IPS-18a (cell line): ENCODE results near the gene SLC2A4RG.

ENCODE experiments used
- H3K27ac ChIP-seq: one replicate; pipeline ENCODE4 v1.5.1; 2013; ENCODE audit warnings: low read length
- H3K27me3 ChIP-seq: one replicate; pipeline ENCODE4 v1.6.1; 2013; ENCODE audit warnings: mild to moderate bottlenecking, low read length; ENCODE audit not compliant: control insufficient read depth, insufficient read depth
- H3K36me3 ChIP-seq: one replicate; pipeline ENCODE4 v1.6.1; 2013; ENCODE audit warnings: low read depth, low read length; ENCODE audit not compliant: control insufficient read depth
- H3K4me1 ChIP-seq: one replicate; pipeline ENCODE4 v1.6.1; 2013; ENCODE audit warnings: low read depth, low read length; ENCODE audit not compliant: control insufficient read depth
- H3K4me3 ChIP-seq: one replicate; pipeline ENCODE4 v1.5.1; 2013; ENCODE audit warnings: low read length
- H3K9ac ChIP-seq: one replicate; pipeline ENCODE4 v1.6.1; 2013; ENCODE audit warnings: mild to moderate bottlenecking, low read length, moderate library complexity
- H3K9me3 ChIP-seq: one replicate; pipeline ENCODE4 v1.6.1; 2013; ENCODE audit warnings: low read depth, low read length; ENCODE audit not compliant: control insufficient read depth

Gene SLC2A4RG

DNA sequence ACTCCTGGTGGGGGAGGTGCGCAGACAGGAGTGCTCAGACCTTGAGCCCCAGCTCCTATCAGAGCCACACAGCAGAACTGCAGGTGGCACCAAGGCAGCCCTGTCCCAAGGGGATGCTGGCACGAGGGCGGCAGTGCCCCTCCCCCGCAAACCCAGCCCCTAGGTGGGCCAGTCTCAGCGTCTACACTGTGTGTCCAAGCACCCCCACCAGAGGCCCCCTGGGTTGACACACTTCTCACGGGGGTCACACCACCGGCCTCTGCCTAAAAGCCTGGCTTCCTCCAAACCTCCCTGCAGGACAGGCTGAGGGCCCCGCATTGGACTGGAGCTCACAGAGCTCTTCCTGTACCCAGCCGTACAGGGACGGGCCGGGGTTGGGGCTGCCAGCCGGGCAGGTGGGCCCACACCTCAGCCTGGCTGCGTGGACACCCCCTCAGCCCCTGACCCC is 8.1 kb downstream of the SLC2A4RG start:
- Histone ChIP-seq H3K36me3 (peaks cover 5% of the 10 kb centered on the region), H3K9me3 (no peaks in the 10 kb centered on the region), H3K9ac (no peak overlapping the region), H3K4me1 (no peaks in the 10 kb centered on the region), H3K27ac (no peak overlapping the region), H3K27me3 (no peaks in the 10 kb centered on the region), H3K4me3 (no peak overlapping the region)

DNA sequence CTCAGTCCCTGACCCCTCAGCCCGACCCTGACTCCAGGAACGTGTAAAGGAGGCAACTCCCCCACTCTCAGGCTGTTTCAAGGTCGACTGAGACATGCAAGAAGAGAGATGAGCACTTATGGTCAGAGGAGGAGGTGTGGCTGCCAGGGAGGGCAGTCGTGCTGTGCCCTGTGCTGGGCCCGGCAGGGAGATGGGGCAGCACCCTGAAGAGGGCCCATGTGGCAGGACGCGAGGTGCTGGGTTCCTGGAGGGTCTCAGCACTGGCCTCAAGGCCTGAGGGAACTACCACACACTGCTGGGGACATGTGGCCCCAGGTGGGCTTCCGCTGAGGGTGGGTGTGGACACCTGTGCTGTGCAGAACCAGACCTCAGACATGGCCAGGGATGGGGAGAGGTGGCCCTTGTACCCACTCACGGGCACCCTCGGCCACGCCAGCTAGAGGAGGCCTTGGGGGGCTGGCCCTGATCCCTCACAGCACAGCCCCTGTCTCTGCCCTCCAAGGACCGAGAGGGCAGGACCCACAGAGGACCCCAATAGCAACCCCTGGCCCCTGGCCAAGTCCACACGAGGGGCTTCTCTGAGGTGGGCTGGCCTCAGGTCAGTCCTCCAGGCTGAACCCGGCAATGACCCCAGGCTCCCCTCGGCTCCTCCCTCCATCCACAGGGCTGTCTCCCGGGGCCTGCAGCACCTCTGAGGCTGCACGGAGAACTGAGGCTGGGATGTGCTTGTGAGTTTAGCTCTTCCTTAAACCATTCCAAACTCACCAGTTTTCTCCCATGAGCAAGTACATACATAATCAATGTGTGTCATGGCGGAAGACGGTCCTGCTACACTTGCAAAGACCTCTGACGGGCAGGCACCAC is 8.7 kb downstream of the SLC2A4RG start:
- no peaks in the 10 kb centered on the region for H3K27me3 ChIP-seq
- H3K27ac ChIP-seq = no peak overlapping the region
- H3K9me3 ChIP-seq = no peaks in the 10 kb centered on the region
- no peak overlapping the region for H3K4me3 ChIP-seq
- H3K36me3 ChIP-seq = peaks cover 5% of the 10 kb centered on the region
- H3K9ac ChIP-seq = no peak overlapping the region
- H3K4me1 ChIP-seq = no peaks in the 10 kb centered on the region

DNA sequence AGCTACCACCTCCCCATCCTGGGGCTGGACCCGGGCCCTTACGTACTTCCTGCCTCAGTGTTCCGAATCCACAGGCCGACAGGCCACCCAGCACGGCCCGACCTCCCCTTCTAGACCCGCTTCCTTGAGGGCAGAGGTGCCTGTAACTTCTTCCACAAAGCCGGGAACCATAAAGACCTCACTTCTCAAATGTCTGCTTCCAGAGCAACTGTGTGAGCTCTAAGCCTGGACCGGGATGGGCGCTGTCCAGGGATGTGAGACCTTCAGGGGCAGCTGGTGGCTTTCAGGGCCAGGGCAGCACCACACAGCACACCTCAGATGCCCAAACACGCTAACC is 9.3 kb downstream of the SLC2A4RG start:
- Histone ChIP-seq H3K4me3 (no peak overlapping the region), H3K9ac (no peak overlapping the region), H3K27ac (no peak overlapping the region), H3K4me1 (no peaks in the 10 kb centered on the region), H3K27me3 (no peaks in the 10 kb centered on the region), H3K9me3 (no peaks in the 10 kb centered on the region), H3K36me3 (peaks cover under 1% of the 10 kb centered on the region)

DNA sequence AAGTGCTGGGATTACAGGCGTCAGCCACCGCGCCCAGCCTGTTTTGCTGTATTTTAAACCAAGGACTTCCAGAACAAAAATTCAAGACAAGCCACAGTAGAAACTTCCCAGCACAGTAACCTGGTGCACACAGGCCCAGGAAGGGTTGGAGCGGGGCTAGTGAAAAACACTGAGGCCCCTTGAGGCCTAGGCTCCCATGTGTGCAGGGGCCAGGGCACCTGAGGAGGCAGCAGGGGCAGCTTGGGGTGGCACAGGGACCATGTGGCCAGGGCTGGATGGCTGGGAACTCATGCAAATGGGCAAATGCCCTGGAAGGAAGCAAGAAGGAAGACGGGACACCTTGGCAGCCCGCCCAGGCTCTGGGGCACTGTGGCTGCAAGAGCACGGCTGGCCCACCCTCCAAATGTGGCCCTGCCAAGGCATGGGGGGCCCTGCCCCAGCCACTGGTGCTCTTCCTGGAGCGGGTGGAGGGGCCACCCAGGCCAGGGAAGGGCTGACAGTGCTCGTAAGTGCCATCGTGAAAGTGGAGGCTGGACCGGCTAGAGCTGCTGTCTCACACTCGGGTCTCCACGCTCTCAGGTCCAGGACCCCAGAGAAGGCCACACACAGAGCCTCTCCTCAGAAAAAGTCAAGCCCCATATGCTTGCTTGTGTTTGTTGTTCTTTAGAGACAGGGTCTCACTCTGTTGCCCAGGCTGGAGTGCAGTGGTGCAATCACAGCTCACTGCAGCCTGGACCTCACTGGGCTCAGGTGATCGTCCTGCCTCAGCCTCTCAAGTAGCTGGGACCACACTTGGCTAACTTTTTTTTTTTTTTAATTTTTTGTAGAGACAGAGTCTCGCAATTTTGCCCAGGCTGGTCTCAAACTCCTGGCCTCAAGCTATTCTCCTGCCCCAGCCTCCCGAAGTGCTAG is 10.3 kb downstream of the SLC2A4RG start:
- H3K27me3 ChIP-seq = no peaks in the 10 kb centered on the region
- H3K9ac ChIP-seq = no peak overlapping the region
- H3K27ac ChIP-seq = no peak overlapping the region
- no peak overlapping the region for H3K4me3 ChIP-seq
- H3K9me3 ChIP-seq = no peaks in the 10 kb centered on the region
- no peaks in the 10 kb centered on the region for H3K4me1 ChIP-seq
- H3K36me3 ChIP-seq = no peaks in the 10 kb centered on the region

DNA sequence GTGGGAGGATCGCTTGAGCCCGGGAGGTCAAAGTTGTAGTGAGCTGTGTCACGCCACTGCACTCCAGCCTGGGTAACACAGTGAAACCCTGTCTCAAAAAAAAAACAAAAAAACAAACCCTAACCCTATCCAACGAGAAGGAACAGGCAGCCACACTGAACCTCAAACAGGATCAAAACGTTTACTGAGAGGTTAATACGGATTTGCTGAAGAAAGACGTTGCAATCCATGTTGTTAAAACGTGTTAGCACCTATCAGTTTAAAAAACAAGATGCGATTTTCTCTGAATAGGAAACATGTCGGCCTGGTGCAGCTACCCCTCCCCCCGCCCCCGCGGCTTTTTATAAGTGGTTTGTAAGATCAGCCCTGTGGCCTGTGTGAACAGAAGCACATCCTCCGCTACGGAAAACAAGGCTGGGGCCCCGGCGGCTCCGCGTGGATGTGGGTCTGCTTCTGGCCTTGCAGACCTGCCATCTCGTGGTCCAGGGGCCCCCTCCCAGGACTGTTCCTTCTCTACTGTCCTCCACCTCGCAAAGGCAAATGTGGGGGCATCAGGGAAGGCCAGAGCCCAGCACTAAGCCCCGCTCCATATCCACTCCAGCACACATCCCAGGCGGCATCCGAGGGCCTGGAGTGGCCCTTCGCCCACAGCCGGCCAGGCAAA is 11.4 kb downstream of the SLC2A4RG start:
- H3K27ac ChIP-seq = no peak overlapping the region

DNA sequence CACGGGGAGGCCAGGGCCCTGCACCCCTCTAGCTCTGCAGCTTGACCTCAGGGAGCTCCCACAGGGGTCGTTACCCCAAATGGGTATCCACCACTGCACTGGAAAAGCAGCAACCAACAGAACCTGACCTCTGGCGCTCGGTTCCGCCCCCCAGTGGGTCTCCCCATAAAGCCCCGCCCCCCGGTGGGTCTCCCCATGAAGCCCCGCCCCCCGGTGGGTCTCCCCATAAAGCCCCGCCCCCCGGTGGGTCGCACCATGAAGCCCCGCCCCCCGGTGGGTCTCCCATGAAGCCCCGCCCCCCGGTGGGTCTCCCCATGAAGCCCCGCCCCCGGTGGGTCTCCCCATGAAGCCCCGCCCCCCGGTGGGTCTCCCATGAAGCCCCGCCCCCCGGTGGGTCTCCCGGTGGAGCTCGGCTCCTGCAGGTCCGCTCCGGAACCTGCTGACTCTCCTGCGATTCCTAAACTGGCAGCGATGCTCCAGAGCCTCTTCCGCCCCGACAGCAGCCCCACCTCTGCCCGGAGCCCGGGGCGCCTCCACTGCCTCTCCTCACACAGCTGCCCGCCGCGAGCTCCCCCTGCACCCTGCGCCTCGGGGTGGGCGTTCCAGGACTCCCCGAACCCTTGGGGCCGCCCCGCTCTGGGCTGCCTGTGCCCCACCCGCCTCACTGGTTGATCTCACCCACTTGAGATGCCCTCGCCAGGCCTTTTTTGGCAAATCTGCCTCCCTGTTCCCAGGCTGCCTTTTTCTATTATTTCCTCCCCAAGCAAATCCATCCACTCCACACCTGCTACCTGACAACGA is 12.1 kb downstream of the SLC2A4RG start:
- Histone ChIP-seq H3K27ac (no peak overlapping the region), H3K27me3 (no peaks in the 10 kb centered on the region), H3K9ac (no peak overlapping the region), H3K36me3 (no peaks in the 10 kb centered on the region), H3K9me3 (no peaks in the 10 kb centered on the region), H3K4me3 (no peak overlapping the region), H3K4me1 (no peaks in the 10 kb centered on the region)

More for the DNA sequence above, 11.4 kb downstream of the SLC2A4RG start:
- no peaks in the 10 kb centered on the region for H3K9me3 ChIP-seq
- no peaks in the 10 kb centered on the region for H3K27me3 ChIP-seq
- H3K4me3 ChIP-seq = no peak overlapping the region
- no peaks in the 10 kb centered on the region for H3K4me1 ChIP-seq
- no peak overlapping the region for H3K9ac ChIP-seq
- no peaks in the 10 kb centered on the region for H3K36me3 ChIP-seq

DNA sequence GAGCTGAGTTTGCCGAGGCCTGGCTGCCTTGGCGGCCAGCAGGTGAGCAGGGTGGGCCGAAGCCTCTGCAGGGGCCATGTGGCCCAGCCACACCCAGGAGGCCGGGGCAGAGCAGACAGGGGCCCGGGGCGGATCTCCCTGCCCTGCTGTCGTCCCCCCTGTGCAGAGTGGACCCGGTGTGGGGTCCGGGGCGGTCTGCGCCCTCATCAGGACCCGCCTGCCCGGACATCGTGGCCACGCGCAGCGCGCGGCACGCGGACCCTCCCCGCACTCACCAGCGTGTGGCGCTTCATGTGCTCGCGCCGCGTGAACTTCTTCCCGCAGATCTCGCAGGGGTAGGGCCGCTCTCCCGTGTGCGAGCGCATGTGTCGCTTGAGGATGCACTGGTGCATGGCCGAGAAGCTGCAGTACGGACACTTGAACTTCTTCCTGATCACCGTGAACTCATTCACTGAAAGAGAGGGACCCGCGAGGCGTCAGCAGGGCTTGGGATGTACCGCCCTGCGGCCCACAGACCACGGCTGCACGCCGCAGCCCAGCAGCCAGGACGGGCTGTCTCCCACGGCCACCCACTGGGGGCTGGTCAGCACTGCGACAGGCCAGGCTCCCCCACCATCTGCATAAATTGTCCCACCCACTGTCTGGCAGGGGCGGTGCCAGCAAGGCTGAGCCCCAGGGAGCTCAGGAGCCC is 13.0 kb downstream of the SLC2A4RG start:
- H3K27ac ChIP-seq = no peak overlapping the region
- H3K4me1 ChIP-seq = no peaks in the 10 kb centered on the region
- no peaks in the 10 kb centered on the region for H3K9me3 ChIP-seq
- no peaks in the 10 kb centered on the region for H3K27me3 ChIP-seq
- no peak overlapping the region for H3K9ac ChIP-seq
- H3K36me3 ChIP-seq = no peaks in the 10 kb centered on the region
- H3K4me3 ChIP-seq = no peak overlapping the region

DNA sequence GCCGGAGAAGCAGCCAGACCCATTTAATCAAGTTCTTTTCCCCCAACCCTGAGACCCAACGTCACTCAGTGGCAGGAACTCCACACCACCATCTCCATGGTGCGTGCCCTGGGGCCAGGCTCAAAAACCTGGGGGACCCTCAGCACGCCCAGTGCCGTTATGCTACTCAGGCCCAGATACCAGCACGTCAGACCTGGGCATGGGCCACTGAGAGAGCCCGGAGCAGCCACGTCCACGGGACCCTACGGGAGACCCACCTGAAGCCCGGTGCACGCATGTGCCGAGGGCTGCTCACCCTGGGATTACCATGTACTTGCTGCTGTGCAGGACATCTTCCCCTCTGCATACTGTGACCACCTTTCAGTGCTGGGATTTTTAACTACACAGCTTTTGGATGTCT is 13.8 kb downstream of the SLC2A4RG start:
- no peaks in the 10 kb centered on the region for H3K36me3 ChIP-seq
- H3K9me3 ChIP-seq = no peaks in the 10 kb centered on the region
- no peak overlapping the region for H3K9ac ChIP-seq
- no peak overlapping the region for H3K4me3 ChIP-seq
- H3K27me3 ChIP-seq = no peaks in the 10 kb centered on the region
- no peaks in the 10 kb centered on the region for H3K4me1 ChIP-seq
- H3K27ac ChIP-seq = no peak overlapping the region

DNA sequence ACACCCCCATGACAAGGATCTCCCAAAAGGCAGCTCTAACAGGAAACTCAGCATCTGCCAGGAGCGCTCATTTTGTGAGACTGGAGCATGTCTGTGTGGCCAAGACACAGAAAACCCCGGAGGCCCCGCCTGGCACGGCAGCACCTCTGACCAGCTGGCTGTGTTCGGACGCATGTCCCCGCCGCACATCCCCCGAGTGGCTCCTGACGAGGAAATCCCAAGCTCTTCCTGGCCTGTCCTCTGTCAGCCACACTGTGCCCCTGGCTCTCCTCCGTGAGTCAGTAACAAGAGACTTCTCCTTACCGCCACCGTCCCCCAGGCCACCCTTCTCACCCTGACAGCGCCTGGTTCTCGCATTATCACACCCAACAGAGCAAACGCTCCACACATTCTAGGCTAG is 14.4 kb downstream of the SLC2A4RG start:
- Histone ChIP-seq H3K4me3 (no peak overlapping the region), H3K27me3 (no peaks in the 10 kb centered on the region), H3K9ac (no peak overlapping the region), H3K36me3 (no peaks in the 10 kb centered on the region), H3K27ac (no peak overlapping the region), H3K9me3 (no peaks in the 10 kb centered on the region), H3K4me1 (no peaks in the 10 kb centered on the region)

DNA sequence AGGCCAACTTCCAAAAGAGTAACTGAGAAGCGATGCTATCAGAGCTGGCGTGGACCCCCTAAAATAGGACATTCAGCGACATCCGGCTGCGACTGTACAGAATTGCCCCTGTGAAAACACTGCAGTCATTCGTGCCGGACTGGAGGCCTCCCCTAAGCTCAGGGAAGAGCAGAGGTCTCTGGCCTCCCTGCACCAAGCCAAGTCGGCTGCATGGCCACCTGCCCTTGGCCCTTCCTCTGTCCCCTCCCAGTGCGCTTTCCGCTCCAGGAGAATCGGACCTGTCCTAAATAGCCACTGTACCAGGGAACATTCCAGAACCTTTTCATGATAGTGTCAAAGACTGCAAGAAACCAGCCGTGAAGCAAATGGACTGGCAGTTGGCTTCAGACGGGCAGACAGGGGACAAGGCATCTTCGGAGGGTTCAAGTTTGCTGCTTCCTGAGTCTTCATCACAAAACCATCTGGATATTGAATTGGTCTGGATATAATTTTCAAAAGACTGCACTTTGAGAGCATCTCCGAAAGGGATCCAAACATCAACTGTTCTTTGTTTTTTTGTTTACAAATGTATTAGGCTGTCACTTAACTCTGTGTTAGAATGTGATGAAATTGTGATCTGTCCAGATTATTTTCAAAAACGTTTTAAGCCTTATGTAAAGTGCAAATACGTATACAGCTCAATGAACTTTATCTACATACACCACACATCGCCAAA is 16.5 kb downstream of the SLC2A4RG start:
- H3K27me3 ChIP-seq = no peaks in the 10 kb centered on the region
- no peak overlapping the region for H3K4me3 ChIP-seq
- H3K4me1 ChIP-seq = no peaks in the 10 kb centered on the region
- H3K27ac ChIP-seq = no peak overlapping the region
- H3K9ac ChIP-seq = no peak overlapping the region
- no peaks in the 10 kb centered on the region for H3K36me3 ChIP-seq
- H3K9me3 ChIP-seq = no peaks in the 10 kb centered on the region
